LNCAP (cell line): ENCODE results near the gene CFAP43.

ENCODE experiments used
- TF ChIP-seq, protein P1 (sequence below): fragments of 450-650 bp; IDR thresholded peaks from 2 replicates; pipeline ENCODE4 v1.5.1; 2017; ENCODE audit warnings: mild to moderate bottlenecking

CFAP43 gene

DNA sequence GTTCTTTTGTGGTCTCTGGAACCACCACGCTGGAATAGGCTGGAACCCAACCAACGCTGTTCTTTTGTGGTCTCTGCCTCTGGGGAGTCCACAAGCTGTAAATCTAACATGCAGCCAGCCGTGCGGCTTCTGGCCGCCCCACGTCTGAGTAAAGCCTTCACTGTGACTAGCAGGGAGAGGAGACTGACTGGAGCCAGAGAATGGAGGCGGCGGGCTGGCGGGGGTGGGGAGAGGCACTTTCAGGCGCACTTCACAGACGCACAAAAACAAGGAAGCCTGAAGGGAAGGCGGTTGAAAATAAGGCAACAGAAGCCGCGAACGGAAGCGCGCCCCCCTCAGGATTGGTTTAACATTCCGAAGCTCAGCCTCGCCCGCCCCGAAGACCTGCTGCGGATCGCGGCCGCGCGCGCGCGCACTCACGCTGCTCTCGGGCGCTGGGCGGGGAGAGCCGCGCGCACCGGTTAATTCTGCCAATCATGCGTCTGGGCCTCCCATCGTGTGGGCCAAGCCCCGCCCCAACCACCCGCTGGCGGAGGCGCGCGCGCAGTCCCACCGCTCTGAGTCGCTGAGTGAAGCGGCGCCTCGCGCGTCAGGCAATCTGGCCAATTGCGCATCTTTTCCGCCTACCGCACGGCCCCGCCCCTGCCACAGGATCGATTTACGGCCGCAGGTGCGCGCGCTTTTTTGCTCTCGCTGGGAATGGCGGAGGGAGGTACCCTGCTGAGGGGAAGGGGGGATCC, 110.5 kb downstream of the CFAP43 start, which contains the start of gene SFR1:
SFR1 (plus strand) TSS at position 687 of the 740 bp plus-strand sequence; CDS start at position 700, 13 bp downstream.
- TF ChIP-seq, protein P1, sequence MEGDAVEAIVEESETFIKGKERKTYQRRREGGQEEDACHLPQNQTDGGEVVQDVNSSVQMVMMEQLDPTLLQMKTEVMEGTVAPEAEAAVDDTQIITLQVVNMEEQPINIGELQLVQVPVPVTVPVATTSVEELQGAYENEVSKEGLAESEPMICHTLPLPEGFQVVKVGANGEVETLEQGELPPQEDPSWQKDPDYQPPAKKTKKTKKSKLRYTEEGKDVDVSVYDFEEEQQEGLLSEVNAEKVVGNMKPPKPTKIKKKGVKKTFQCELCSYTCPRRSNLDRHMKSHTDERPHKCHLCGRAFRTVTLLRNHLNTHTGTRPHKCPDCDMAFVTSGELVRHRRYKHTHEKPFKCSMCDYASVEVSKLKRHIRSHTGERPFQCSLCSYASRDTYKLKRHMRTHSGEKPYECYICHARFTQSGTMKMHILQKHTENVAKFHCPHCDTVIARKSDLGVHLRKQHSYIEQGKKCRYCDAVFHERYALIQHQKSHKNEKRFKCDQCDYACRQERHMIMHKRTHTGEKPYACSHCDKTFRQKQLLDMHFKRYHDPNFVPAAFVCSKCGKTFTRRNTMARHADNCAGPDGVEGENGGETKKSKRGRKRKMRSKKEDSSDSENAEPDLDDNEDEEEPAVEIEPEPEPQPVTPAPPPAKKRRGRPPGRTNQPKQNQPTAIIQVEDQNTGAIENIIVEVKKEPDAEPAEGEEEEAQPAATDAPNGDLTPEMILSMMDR, result peak; percentile 70

DNA sequence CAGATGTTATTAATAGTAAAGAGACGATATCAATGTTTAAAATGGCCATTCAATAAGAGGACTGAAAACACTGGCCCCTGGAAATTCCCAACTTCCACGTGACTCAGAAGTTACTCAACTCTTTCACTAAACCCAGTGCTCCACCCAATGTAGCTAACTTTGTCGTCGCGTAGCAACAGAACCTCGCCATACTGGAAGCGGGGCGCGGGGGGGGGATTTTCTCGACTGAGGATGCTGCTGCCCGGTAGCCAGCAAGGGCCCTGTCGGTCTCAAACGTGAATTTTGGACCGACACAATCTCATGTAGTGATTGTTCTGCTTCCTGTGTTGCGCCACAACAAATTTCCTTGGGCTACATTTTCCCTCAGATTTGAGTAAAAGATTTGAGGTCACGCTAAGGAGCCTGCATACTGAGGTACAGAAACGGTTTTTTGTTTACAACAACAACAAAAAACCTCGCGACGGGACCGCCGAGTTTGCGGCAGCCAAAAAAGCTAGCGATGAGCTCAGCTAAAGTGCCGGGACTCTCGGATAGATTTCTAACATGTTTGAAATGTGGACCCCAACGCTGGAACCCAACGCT, 111.2 kb downstream of the CFAP43 start:
- TF ChIP-seq, protein P1, result no peak

DNA sequence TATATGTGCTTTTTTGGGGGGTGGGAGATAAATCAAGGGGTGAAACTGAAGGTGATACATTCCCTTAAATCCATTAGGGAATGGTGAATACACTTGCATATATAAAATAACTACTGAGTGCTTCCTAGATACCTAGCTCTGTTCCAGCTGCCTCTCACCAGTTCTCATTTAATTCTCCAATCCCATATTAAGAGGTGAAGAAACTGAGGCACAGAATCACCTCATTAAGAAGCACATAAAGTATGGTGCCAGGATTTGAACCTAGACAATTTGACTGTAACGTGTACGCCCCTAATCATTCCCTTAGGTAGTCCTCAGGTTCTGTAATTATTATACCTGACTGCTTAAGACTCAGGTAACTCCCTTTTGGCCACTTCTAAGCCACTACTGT, 111.7 kb downstream of the CFAP43 start:
- TF ChIP-seq, protein P1, result no peak

DNA sequence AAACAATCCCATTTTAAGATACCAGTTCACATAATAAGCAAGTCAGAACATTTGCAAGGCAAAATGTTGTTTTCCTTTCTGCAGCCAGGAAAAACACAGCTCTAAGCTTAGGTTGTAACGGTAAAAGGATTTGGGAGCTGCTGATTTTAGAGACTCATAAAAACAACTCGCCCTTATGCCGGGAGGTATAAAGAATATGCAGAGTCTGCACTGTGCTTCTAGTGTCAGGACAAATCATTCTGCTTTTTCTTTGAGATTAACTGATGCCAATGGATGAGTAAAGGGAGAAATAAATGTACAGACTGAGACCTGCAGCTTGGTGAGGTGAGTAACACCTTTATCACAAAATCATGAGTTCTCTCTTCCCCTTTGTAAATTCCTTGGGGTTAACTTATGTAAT, 112.2 kb downstream of the CFAP43 start:
- TF ChIP-seq, protein P1, result no peak

DNA sequence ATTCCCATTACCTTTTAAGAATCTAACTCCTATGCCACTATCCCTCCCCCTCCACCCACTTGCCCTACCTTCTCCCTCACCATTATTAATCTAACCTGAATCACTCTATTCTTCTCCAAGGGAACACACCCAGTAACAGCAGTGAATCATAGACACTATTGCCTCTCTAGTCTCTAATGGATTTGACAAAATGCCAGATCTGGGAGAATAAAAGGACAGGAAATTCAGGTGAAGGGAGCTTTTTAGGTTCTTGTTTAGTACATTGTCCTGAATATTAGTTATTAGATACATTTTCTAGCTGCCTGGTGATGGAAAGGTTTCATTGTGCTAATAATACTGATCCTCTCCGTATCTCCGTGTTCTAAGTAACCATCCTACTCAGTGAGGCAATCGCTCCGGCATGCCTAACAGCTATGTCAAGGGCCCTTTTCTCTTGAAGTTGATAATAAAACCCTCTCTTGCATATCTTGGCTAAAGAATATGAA, 114.3 kb downstream of the CFAP43 start:
- TF ChIP-seq, protein P1, result no peak

DNA sequence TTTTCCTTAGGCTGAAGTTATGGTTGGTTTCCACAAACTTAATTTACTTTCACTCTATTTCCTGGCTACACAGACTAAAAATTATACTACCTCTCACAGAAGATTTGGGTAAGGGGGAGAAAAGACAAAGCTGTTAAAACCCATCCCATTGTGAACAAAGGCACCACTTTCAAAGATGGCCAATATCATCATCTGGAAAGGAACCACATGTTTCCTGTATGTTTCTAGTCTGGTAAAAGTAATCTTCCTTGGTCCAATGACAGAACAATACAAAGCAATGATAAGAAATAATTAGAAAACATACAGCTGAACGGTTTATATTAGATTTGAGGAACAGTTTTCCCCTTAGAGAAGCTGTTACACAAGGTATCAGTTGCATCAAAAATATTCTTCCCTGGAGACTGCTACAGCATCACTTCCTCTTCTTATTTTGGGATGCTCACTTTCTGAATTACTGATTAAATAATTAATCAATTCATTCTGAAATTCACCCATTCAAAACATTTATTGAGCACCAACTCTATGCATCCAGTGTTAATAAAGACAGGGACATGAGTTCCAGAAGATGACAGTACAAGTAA, 118.7 kb downstream of the CFAP43 start:
- TF ChIP-seq, protein P1, result no peak

DNA sequence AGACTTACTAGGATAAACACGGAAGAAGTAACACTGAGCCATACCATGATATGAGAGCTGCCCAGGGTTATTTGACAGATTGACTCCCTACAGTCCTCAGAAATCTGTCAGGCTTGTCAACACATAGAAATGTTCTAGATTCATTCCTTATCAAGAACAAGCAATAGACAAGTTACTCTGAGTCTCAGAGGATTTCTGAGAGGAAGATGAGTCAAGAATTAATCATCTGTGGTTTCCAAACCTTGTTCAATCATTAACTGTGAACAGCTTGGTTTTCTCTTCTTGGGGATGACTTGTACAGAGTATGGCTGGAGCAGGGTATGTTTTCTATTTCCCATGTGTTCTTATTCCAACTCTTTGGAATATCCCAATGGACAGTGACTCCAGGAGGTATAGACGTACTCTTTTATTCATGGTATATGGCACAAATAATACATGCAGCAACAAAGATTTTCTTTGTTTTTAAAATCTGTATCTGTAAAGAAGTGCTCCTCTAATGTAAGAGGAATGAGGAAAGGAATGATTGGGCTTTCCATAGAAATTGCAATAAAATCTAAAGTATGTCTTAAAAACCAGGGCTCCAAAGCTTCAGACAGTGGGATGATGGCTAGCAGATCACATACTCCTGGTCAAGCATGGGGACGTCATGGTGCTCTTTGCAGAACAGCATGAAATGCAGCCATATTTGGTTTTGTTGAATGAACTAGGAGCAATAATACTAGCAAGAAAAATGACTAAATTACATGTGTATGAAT, 122.1 kb downstream of the CFAP43 start:
- TF ChIP-seq, protein P1, result no peak
